H1 (cell line): ENCODE results near the gene MRPL54. TPM values are rescaled to one million over a fixed set of nuclear protein-coding genes. Genes with fewer than 3 reads are reported as not detected.

Experiments used
- CTCF ChIA-PET: fragments of 300-600 bp; sonication (Branson Sonifier 250); formaldehyde crosslinking; loops from one replicate; lab custom pipeline; 2021; ENCODE audit not compliant: partially characterized antibody; lab: Charles Lee
- POLR2A ChIA-PET: fragments of 300-600 bp; sonication (Branson Sonifier 250); formaldehyde crosslinking; loops from one replicate; lab custom pipeline; 2021; ENCODE audit warnings: inconsistent platforms; ENCODE audit not compliant: partially characterized antibody; lab: Charles Lee
- DNase-seq, 2 experiments: peaks; one replicate each; pipeline versions ENCODE4 v3.0.0 to v3.0.0-alpha.2; 2010 to 2022; ENCODE audit warnings: low spot score in 2 of 2, low read depth in 1 of 2, mixed read lengths in 1 of 2
- FAIRE-seq: peaks from 2 replicates; lab custom pipeline; 2011; peaks lifted over from hg19 to GRCh38; lab: Jason Lieb, UNC
- H2AFZ ChIP-seq: 2 replicates; pipeline ENCODE4 v1.8.1; 2012; ENCODE audit warnings: low read length, inconsistent platforms
- H2AK5ac ChIP-seq: 2 replicates; pipeline ENCODE4 v1.6.1; 2013; ENCODE audit warnings: low read depth, low read length
- H2BK120ac ChIP-seq: replicated peaks from 2 replicates; pipeline ENCODE3; 2013; ENCODE audit warnings: low read depth, low read length, inconsistent platforms
- H2BK12ac ChIP-seq: 2 replicates; pipeline ENCODE4 v1.6.1; 2013; ENCODE audit warnings: low read depth, low read length
- H2BK15ac ChIP-seq: 2 replicates; pipeline ENCODE4 v1.6.1; 2013; ENCODE audit warnings: low read length
- H2BK20ac ChIP-seq: 2 replicates; pipeline ENCODE4 v1.6.1; 2013; ENCODE audit warnings: low read length
- H2BK5ac ChIP-seq: 2 replicates; pipeline ENCODE4 v1.6.1; 2013; ENCODE audit warnings: low read depth, low read length
- H3K14ac ChIP-seq: 2 replicates; pipeline ENCODE4 v1.6.1; 2013; ENCODE audit warnings: inconsistent platforms; ENCODE audit not compliant: insufficient read length
- H3K18ac ChIP-seq: 2 replicates; pipeline ENCODE4 v1.6.1; 2013; ENCODE audit warnings: low read length; ENCODE audit errors: extremely low read depth
- H3K23ac ChIP-seq: 2 replicates; pipeline ENCODE4 v1.6.1; 2013; ENCODE audit warnings: inconsistent platforms; ENCODE audit not compliant: insufficient read length
- H3K23me2 ChIP-seq: 2 replicates; pipeline ENCODE4 v1.6.1; 2013; ENCODE audit warnings: low read depth, low read length
- H3K27ac ChIP-seq: 2 replicates; pipeline ENCODE4 v1.6.1; 2011; ENCODE audit warnings: low read depth, low read length, inconsistent platforms
- H3K27me3 ChIP-seq, 4 experiments: replicated peaks in 1 of 4; 1 replicate in 1 of 4; 2 replicates in 3 of 4; pipeline versions ENCODE4 v1.6.1 to v1.8.1; 2011 to 2013; ENCODE audit warnings: low read length in 3 of 4, mild to moderate bottlenecking in 3 of 4, inconsistent platforms in 2 of 4, mixed read lengths in 2 of 4, moderate library complexity in 1 of 4; ENCODE audit not compliant: control insufficient read depth in 3 of 4, insufficient read depth in 3 of 4; ENCODE audit errors: extremely low read depth in 1 of 4
- H3K36me3 ChIP-seq, 4 experiments: 2 replicates each; pipeline versions ENCODE4 v1.6.1 to v1.8.1; 2011 to 2013; ENCODE audit warnings: mild to moderate bottlenecking in 4 of 4, low read length in 3 of 4, moderate library complexity in 2 of 4, control low read depth in 1 of 4, inconsistent platforms in 1 of 4; ENCODE audit not compliant: insufficient read depth in 4 of 4, control insufficient read depth in 2 of 4
- H3K4ac ChIP-seq: replicated peaks from 2 replicates; pipeline ENCODE3; 2013; ENCODE audit warnings: low read length, low read depth, mixed read lengths, inconsistent platforms; ENCODE audit not compliant: insufficient read length
- H3K4me1 ChIP-seq, 4 experiments: replicated peaks in 1 of 4; 1 replicate in 1 of 4; 2 replicates in 3 of 4; pipeline versions ENCODE4 v1.6.1 to v1.8.1; 2011 to 2013; ENCODE audit warnings: low read length in 3 of 4, inconsistent platforms in 2 of 4, mixed read lengths in 1 of 4; ENCODE audit not compliant: insufficient read depth in 4 of 4, control insufficient read depth in 3 of 4
- H3K4me2 ChIP-seq, 2 experiments: 2 replicates each; pipeline versions ENCODE4 v1.6.1 to v1.8.1; 2011 to 2013; ENCODE audit warnings: low read depth in 2 of 2, low read length in 2 of 2, control low read depth in 1 of 2, inconsistent platforms in 1 of 2, mild to moderate bottlenecking in 1 of 2; ENCODE audit not compliant: insufficient read depth in 1 of 2
- H3K4me3 ChIP-seq, 4 experiments: fragments of 200-600, 300-600 bp in 1 of 4; sonication (generic), shearing (Covaris generic), sonication (Bioruptor Twin) in 1 of 4; 2 replicates each; pipeline versions ENCODE4 v1.5.1 to v1.8.1; 2011 to 2016; ENCODE audit warnings: low read length in 4 of 4, low read depth in 3 of 4, control low read depth in 2 of 4, inconsistent platforms in 2 of 4, mild to moderate bottlenecking in 2 of 4, mixed read lengths in 1 of 4, moderate library complexity in 1 of 4; ENCODE audit not compliant: insufficient read depth in 2 of 4; ENCODE audit errors: extremely low read depth in 1 of 4
- H3K56ac ChIP-seq: replicated peaks from 2 replicates; pipeline ENCODE3; 2013; ENCODE audit warnings: low read depth, mild to moderate bottlenecking, mixed read lengths, low read length, inconsistent platforms; ENCODE audit not compliant: insufficient read length
- H3K79me1 ChIP-seq: 2 replicates; pipeline ENCODE4 v1.6.1; 2013; ENCODE audit warnings: low read depth, low read length, control low read depth
- H3K79me2 ChIP-seq, 2 experiments: 2 replicates each; pipeline versions ENCODE4 v1.6.1 to v1.8.1; 2012 to 2013; ENCODE audit warnings: low read length in 2 of 2, mild to moderate bottlenecking in 2 of 2, inconsistent platforms in 1 of 2; ENCODE audit not compliant: insufficient read depth in 2 of 2, control insufficient read depth in 1 of 2
- H3K9ac ChIP-seq, 4 experiments: replicated peaks in 1 of 4; 1 replicate in 1 of 4; 2 replicates in 3 of 4; pipeline versions ENCODE4 v1.6.1 to v1.8.1; 2011 to 2013; ENCODE audit warnings: low read depth in 3 of 4, low read length in 3 of 4, control low read depth in 2 of 4, mild to moderate bottlenecking in 2 of 4, moderate library complexity in 2 of 4, inconsistent platforms in 1 of 4; ENCODE audit errors: extremely low read depth in 1 of 4
- H3K9me3 ChIP-seq, 2 experiments: 2 replicates each; pipeline versions ENCODE4 v1.6.1 to v1.8.1; 2012 to 2013; ENCODE audit warnings: mild to moderate bottlenecking in 2 of 2, moderate library complexity in 2 of 2, control low read depth in 1 of 2, inconsistent platforms in 1 of 2, low read depth in 1 of 2, low read length in 1 of 2, mixed read lengths in 1 of 2; ENCODE audit not compliant: insufficient read depth in 2 of 2
- H4K20me1 ChIP-seq, 2 experiments: replicated peaks in 1 of 2; 2 replicates each; pipeline versions ENCODE3 to v1.8.1; 2011 to 2013; ENCODE audit warnings: inconsistent platforms in 2 of 2, low read length in 2 of 2, mild to moderate bottlenecking in 1 of 2; ENCODE audit not compliant: insufficient read depth in 2 of 2, control insufficient read depth in 1 of 2
- H4K5ac ChIP-seq: 2 replicates; pipeline ENCODE4 v1.6.1; 2013; ENCODE audit warnings: low read length, low read depth, mixed read lengths, inconsistent platforms; ENCODE audit not compliant: insufficient read length
- H4K8ac ChIP-seq: 2 replicates; pipeline ENCODE4 v1.8.0; 2013; ENCODE audit warnings: mild to moderate bottlenecking, moderate library complexity, low read length, inconsistent platforms; ENCODE audit not compliant: insufficient read depth; ENCODE audit errors: extremely low read depth
- H4K91ac ChIP-seq: replicated peaks from 2 replicates; pipeline ENCODE3; 2013; ENCODE audit warnings: low read length, mixed read lengths, inconsistent platforms; ENCODE audit not compliant: insufficient read length
- ASH2L ChIP-seq: fragments of 200-600, 300-600 bp; sonication (generic); IDR thresholded peaks from one replicate; pipeline ENCODE4 v1.7.1; 2017; ENCODE audit warnings: low read length
- GABPA ChIP-seq: IDR thresholded peaks from 2 replicates; pipeline ENCODE4 v1.6.1; 2011; ENCODE audit warnings: mild to moderate bottlenecking, low read length, moderate library complexity, borderline replicate concordance; ENCODE audit not compliant: insufficient read depth
- HDAC2 ChIP-seq, 2 experiments: fragments of 300-600 bp in 1 of 2; sonication (generic) in 1 of 2; IDR thresholded peaks; 2 replicates each; pipeline ENCODE4 v1.6.1; 2011 to 2012; ENCODE audit warnings: low read depth in 2 of 2, low read length in 2 of 2, mild to moderate bottlenecking in 2 of 2, moderate library complexity in 2 of 2, borderline replicate concordance in 1 of 2, inconsistent platforms in 1 of 2
- KDM5A ChIP-seq: fragments of 200-600 bp; IDR thresholded peaks from 2 replicates; pipeline ENCODE4 v1.7.1; 2012; ENCODE audit warnings: mild to moderate bottlenecking, low read length, inconsistent platforms, mixed read lengths
- NANOG ChIP-seq: IDR thresholded peaks from 2 replicates; pipeline ENCODE4 v1.6.1; 2011; ENCODE audit warnings: low read length, low read depth, mild to moderate bottlenecking, inconsistent platforms; ENCODE audit not compliant: insufficient read depth, poor library complexity, severe bottlenecking
- TAF7 ChIP-seq: optimal IDR thresholded peaks from 2 replicates; pipeline ENCODE3; 2011; ENCODE audit warnings: low read depth, mild to moderate bottlenecking, inconsistent platforms, low read length, moderate library complexity, borderline replicate concordance
- whole genome bisulfite sequencing, 2 experiments: shearing (Covaris generic) in 1 of 2; methylation state at CpG; one replicate each; pipeline versions ENCODE4 v1.1.6 to v1.1.7; 2013 to 2015; ENCODE audit warnings: low lambda C conversion rate in 2 of 2, mixed read lengths in 2 of 2, inconsistent platforms in 1 of 2, low coverage in 1 of 2, missing lambda C conversion rate in 1 of 2; ENCODE audit not compliant: insufficient replicate concordance in 2 of 2, insufficient coverage in 1 of 2, insufficient read length in 1 of 2; ENCODE audit errors: extremely low coverage in 1 of 2, missing lambda C conversion rate in 1 of 2; 5-methylcytosine and 5-hydroxymethylcytosine counted together
- long read RNA-seq, 2 experiments: library from RNA in 1 of 2; library from capped mRNA in 1 of 2; stranded (forward); transcript quantifications; one replicate each; pipeline ENCODE4 v2.0.0, GENCODE V29; 2021; ENCODE audit warnings: inconsistent platforms in 1 of 2
- polyA minus RNA-seq, 3 experiments: library from RNA; depleted of rRNA, polyadenylated mRNA; stranded (reverse); fragments of >200 nt; gene quantifications; 1 replicate in 2 of 3; 2 replicates in 1 of 3; pipeline ENCODE4 v1.2.3, GENCODE V29; 2011
- polyA plus RNA-seq, 7 experiments: library from polyadenylated mRNA; depleted of rRNA in 3 of 7; stranded (reverse) in 5 of 7; unstranded in 2 of 7; fragments of >200 nt in 5 of 7; fragments of 200-250 nt in 2 of 7; gene quantifications; 1 replicate in 5 of 7; 2 replicates in 1 of 7; 4 replicates in 1 of 7; pipeline versions ENCODE4 v1.2.1 to v1.2.3, GENCODE V29; 2011 to 2013; ENCODE audit warnings: missing spikeins in 2 of 7, mixed read lengths in 2 of 7
- total RNA-seq: library from RNA; stranded (reverse); fragmentation: NEBNext Ultra II Directional; extraction: Animal tissue kit (Norgen Biotek cat#: 25700); gene quantifications from 2 replicates; pipeline ENCODE4 v1.2.1, GENCODE V29; 2021

The MRPL54 gene
- 72.8 and 80.3 TPM in 2 replicates for total RNA-seq
- 63.8 and 83.6 TPM in 2 replicates for polyA plus RNA-seq (2011; rRNA removed)
- polyA plus RNA-seq (2011; cell fraction: cytosol; rRNA removed): 71.0 TPM
- polyA plus RNA-seq (2011; cell fraction: nucleus; rRNA removed): 47.1 TPM
- polyA plus RNA-seq (2012, experiment 1 of 2): 42.7 to 64.5 TPM (median 57.7 TPM) in 4 replicates
- 118 TPM for polyA plus RNA-seq (2012, experiment 2 of 2)
- polyA plus RNA-seq (2013, experiment 1 of 2): 48.2 TPM
- 51.1 TPM for polyA plus RNA-seq (2013, experiment 2 of 2)
- 6.2 and 7.2 TPM in 2 replicates for polyA minus RNA-seq (2011; rRNA and poly(A)+ RNA removed)
- 19.3 TPM for polyA minus RNA-seq (2011; cell fraction: cytosol; rRNA and poly(A)+ RNA removed)
- 11.1 TPM for polyA minus RNA-seq (2011; cell fraction: nucleus; rRNA and poly(A)+ RNA removed)
- long read RNA-seq, experiment 1, transcript MRPL54-201 (3 exons, 626 nt): major isoform, 43 of 49 reads
- long read RNA-seq, experiment 1, partial matches to known transcripts: 4 of 49 reads
- long read RNA-seq, experiment 1, other reads (novel, unspliced or antisense): 2 of 49 reads
- long read RNA-seq, experiment 2, partial matches to known transcripts: 0 of 4 reads
- long read RNA-seq, experiment 2, other reads (novel, unspliced or antisense): 2 of 4 reads

- Histone ChIP-seq H2BK12ac (peak within 1 kb of the TSS; percentile 35; the same call in 1 of the 2 replicates), H4K91ac (no peak within 1 kb of the TSS), H2AK5ac (no peak within 1 kb of the TSS), H4K20me1 (peaks cover 0 to 9% of the 10 kb centered on the region in 2 experiments), H3K14ac (no peak within 1 kb of the TSS), H3K9ac (peak within 1 kb of the TSS; percentile 65 to 93 (median 84)), H3K4me3 (peak within 1 kb of the TSS; percentile 88 to 95 (median 90)), H2BK20ac (no peak within 1 kb of the TSS), H2AFZ (peak within 1 kb of the TSS; percentile 82; the same call in 1 of the 2 replicates), H3K4ac (no peak within 1 kb of the TSS), H2BK5ac (peak within 1 kb of the TSS; percentile 91), H3K27ac (peak within 1 kb of the TSS; percentile 85), H4K5ac (peak within 1 kb of the TSS; percentile 85), H3K79me2 (peaks cover 0 to 7% of the 10 kb centered on the region in 2 experiments; a peak in 1 of 4 replicates), H3K27me3 (no peaks in the 10 kb centered on the region), H3K9me3 (no peaks in the 10 kb centered on the region), H3K18ac (peak within 1 kb of the TSS; percentile 88), H3K23me2 (peaks cover 5% of the 10 kb centered on the region), H2BK15ac (no peak within 1 kb of the TSS), H3K36me3 (peaks cover 0 to 7% (median 4%) of the 10 kb centered on the region in 4 experiments; a peak in 6 of 8 replicates), H3K79me1 (peaks cover 3% of the 10 kb centered on the region; the same call in 1 of the 2 replicates), H2BK120ac (no peak within 1 kb of the TSS), H4K8ac (peak within 1 kb of the TSS; percentile 97), H3K23ac (no peak within 1 kb of the TSS), H3K4me2 (peak within 1 kb of the TSS; percentile 65 to 87), H3K56ac (peak within 1 kb of the TSS; percentile 93), H3K4me1 (no peaks in the 10 kb centered on the region)
- FAIRE-seq (peak; percentile 84), DNase-seq (peak; percentile 96 to 99)
- WGBS, 2 experiments: 4% methylated on average over 46 of the region's 47 CpGs; no CpG with 5 or more reads in 1 of the 2 experiments
- POLR2A ChIA-PET: interaction anchor here (0.5 to 3.0 kb wide), 28 partner anchors 9 to 796 kb away, joined by 3 to 23 read pairs (median 4); partner anchors contain the start of genes ATCAY, DAPK3, EEF2 and MATK
- CTCF ChIA-PET: interaction anchor here (0.6 to 2.7 kb wide), 11 partner anchors 19 to 908 kb away, joined by 3 to 8 read pairs (median 4); no protein-coding TSS in a partner anchor
- peak; percentile 47 to 67; a peak in 1 of 4 replicates for TF ChIP-seq HDAC2 (IDR thresholded peaks at IDR 0.05; ENCODE audit: borderline replicate concordance in 1 of 2, low read depth in 2 of 2, low read length in 2 of 2)
- peak; percentile 72 for TF ChIP-seq TAF7
- 0 out of 2 replicates have a peak, but pooled peaks have one; percentile 45 for TF ChIP-seq KDM5A
- peak; percentile 62 for TF ChIP-seq ASH2L
- no peak for TF ChIP-seq NANOG
- peak; percentile 64; the same call in 1 of the 2 replicates for TF ChIP-seq GABPA
Measured at GRCh38 chr19:3762501-3763459, at the start of gene MRPL54. Gene MRPL54 (plus strand): TSS chr19:3762682. CDS start chr19:3762701, 19 bp downstream.
